HepG2 (cell line): ENCODE results near the gene MGMT. TPM values are rescaled to one million over a fixed set of nuclear protein-coding genes. Genes with fewer than 3 reads are reported as not detected.
A peak's percentile ranks its signal among the peaks of the same experiment; 100 is the strongest.

Experiments used
- CBFB ChIP-seq: sonication (generic); formaldehyde crosslinking; IDR thresholded peaks from 2 replicates; pipeline ENCODE4 v1.4.0; 2020; ENCODE audit warnings: missing genetic modification reagents
- HHEX ChIP-seq: IDR thresholded peaks from 2 replicates; pipeline ENCODE4 v1.6.1; 2016; ENCODE audit warnings: control low read depth
- HIC2 ChIP-seq: sonication (generic); formaldehyde crosslinking; IDR thresholded peaks from 2 replicates; pipeline ENCODE4 v1.9.0; 2022; ENCODE audit warnings: low read depth, missing genetic modification reagents
- HOMEZ ChIP-seq: IDR thresholded peaks from 2 replicates; pipeline ENCODE4 v1.6.1; 2016; ENCODE audit warnings: low read depth
- JARID2 ChIP-seq: sonication (generic); formaldehyde crosslinking; IDR thresholded peaks from 2 replicates; pipeline ENCODE4 v1.8.1; 2023; ENCODE audit warnings: missing genetic modification reagents, inconsistent platforms; ENCODE audit not compliant: insufficient replicate concordance
- JDP2 ChIP-seq: sonication (generic); formaldehyde crosslinking; IDR thresholded peaks from 2 replicates; pipeline ENCODE4 v1.8.1; 2022; ENCODE audit warnings: missing genetic modification reagents, borderline replicate concordance
- MED1 ChIP-seq: sonication (generic); formaldehyde crosslinking; IDR thresholded peaks from 2 replicates; pipeline ENCODE4 v1.4.0; 2020; ENCODE audit warnings: missing genetic modification reagents
- NKX3-1 ChIP-seq: sonication (generic); formaldehyde crosslinking; IDR thresholded peaks from 2 replicates; pipeline ENCODE4 v1.5.0; 2020; ENCODE audit warnings: missing genetic modification reagents
- PBX2 ChIP-seq: IDR thresholded peaks from 2 replicates; pipeline ENCODE4 v1.6.1; 2016; ENCODE audit warnings: control low read depth
- RBFOX2 ChIP-seq: fragments of 200-400 bp; formaldehyde crosslinking; IDR thresholded peaks from 2 replicates; pipeline ENCODE4 v1.6.1; 2017; ENCODE audit warnings: low read depth, mild to moderate bottlenecking, low read length
- SMC3 ChIP-seq: IDR thresholded peaks from 2 replicates; pipeline ENCODE4 v1.6.1; 2011; ENCODE audit warnings: low read length, improper control_type of control experiment
- SP1 ChIP-seq, 2 experiments: fragments of 450-650 bp in 1 of 2; sonication (generic) in 1 of 2; formaldehyde crosslinking in 1 of 2; IDR thresholded peaks; 2 replicates each; pipeline versions ENCODE4 v1.4.0 to v1.6.1; 2016 to 2020; ENCODE audit warnings: missing genetic modification reagents in 1 of 2
- TERF1 ChIP-seq: sonication (generic); formaldehyde crosslinking; IDR thresholded peaks from 2 replicates; pipeline ENCODE4 v1.8.0; 2022; ENCODE audit warnings: mild to moderate bottlenecking, missing genetic modification reagents, moderate library complexity
- ZBTB20 ChIP-seq: sonication (generic); formaldehyde crosslinking; IDR thresholded peaks from 2 replicates; pipeline ENCODE4 v1.8.1; 2023; ENCODE audit warnings: missing genetic modification reagents, low read depth, mild to moderate bottlenecking, borderline replicate concordance
- ZFX ChIP-seq: sonication (generic); formaldehyde crosslinking; IDR thresholded peaks from 2 replicates; pipeline ENCODE4 v1.4.0; 2020; ENCODE audit warnings: mild to moderate bottlenecking, low read depth, missing genetic modification reagents, moderate library complexity
- ZFY ChIP-seq: sonication (generic); formaldehyde crosslinking; IDR thresholded peaks from 2 replicates; pipeline ENCODE4 v1.4.0; 2020; ENCODE audit warnings: missing genetic modification reagents
- ZHX2 ChIP-seq, 2 experiments: sonication (generic) in 1 of 2; formaldehyde crosslinking in 1 of 2; IDR thresholded peaks; 2 replicates each; pipeline versions ENCODE4 v1.6.1 to v1.9.0; 2014 to 2022; ENCODE audit warnings: antibody characterized with exemption in 1 of 2, borderline replicate concordance in 1 of 2, inconsistent platforms in 1 of 2, low read depth in 1 of 2, missing genetic modification reagents in 1 of 2
- ZNF263 ChIP-seq: sonication (generic); formaldehyde crosslinking; IDR thresholded peaks from 2 replicates; pipeline ENCODE4 v1.4.0; 2020; ENCODE audit warnings: missing genetic modification reagents
- polyA plus RNA-seq, 8 experiments: library from polyadenylated mRNA; depleted of rRNA in 3 of 8; stranded (reverse) in 7 of 8; unstranded in 1 of 8; fragments of >200 nt; fragmentation: Illumina TruSeq in 4 of 8; extraction: Trizol in 4 of 8; gene quantifications; 2 replicates each; pipeline versions ENCODE4 v1.2.1 to v1.2.3, GENCODE V29; 2011 to 2016; ENCODE audit warnings: low read depth in 4 of 8, missing spikeins in 1 of 8, mixed read lengths in 1 of 8; ENCODE audit not compliant: insufficient read depth in 1 of 8
- total RNA-seq, 5 experiments: library from RNA; depleted of rRNA; stranded (reverse); fragments of >200 nt; fragmentation: Illumina TruSeq; extraction: Trizol; gene quantifications; 2 replicates each; pipeline ENCODE4 v1.2.3, GENCODE V29; 2016; ENCODE audit warnings: low read depth in 1 of 5

The MGMT gene
- total and polyA plus RNA-seq, 2 of the 13 experiments (the other 11 are each of a cell fraction or from before 2014, with no cell fraction given), result 12.0 to 19.5 TPM

- TF ChIP-seq ZHX2 (IDR thresholded peaks at IDR 0.05; ENCODE audit: low read depth), result no peak
- TF ChIP-seq ZHX2 (CRISPR knock-in tag; IDR thresholded peaks at IDR 0.05; ENCODE audit: borderline replicate concordance), result no peak; the same call in 1 of the 2 replicates
- no peak for TF ChIP-seq ZNF263 (CRISPR knock-in tag)
- TF ChIP-seq NKX3-1 (CRISPR knock-in tag), result no peak
- no peak for TF ChIP-seq TERF1 (CRISPR knock-in tag)
- TF ChIP-seq HIC2 (CRISPR knock-in tag), result 0 out of 2 replicates have a peak, but pooled peaks have one; percentile 21
- TF ChIP-seq ZFX (CRISPR knock-in tag), result no peak
- TF ChIP-seq PBX2 (CRISPR knock-in tag), result no peak
- no peak for TF ChIP-seq JARID2 (CRISPR knock-in tag)
- TF ChIP-seq ZBTB20 (CRISPR knock-in tag), result peak; percentile 99
- no peak for TF ChIP-seq ZFY (CRISPR knock-in tag)
- no peak for TF ChIP-seq RBFOX2
- no peak for TF ChIP-seq HOMEZ
- no peak for TF ChIP-seq SMC3
- TF ChIP-seq SP1 (IDR thresholded peaks at IDR 0.05), result no peak
- TF ChIP-seq SP1 (CRISPR knock-in tag; IDR thresholded peaks at IDR 0.05), result no peak
- no peak for TF ChIP-seq JDP2 (CRISPR knock-in tag)
- TF ChIP-seq MED1, result peak; percentile 81
- TF ChIP-seq HHEX, result peak; percentile 62
- peak; percentile 86; the same call in 1 of the 2 replicates for TF ChIP-seq CBFB
Observed at GRCh38 chr10:129462257-129462795, 4.7 kb upstream of the MGMT start (continued).
